ENCODE measurements around the gene CADPS.
A peak's percentile ranks its signal among the peaks of the same experiment; 100 is the strongest.

The CADPS gene

DNA sequence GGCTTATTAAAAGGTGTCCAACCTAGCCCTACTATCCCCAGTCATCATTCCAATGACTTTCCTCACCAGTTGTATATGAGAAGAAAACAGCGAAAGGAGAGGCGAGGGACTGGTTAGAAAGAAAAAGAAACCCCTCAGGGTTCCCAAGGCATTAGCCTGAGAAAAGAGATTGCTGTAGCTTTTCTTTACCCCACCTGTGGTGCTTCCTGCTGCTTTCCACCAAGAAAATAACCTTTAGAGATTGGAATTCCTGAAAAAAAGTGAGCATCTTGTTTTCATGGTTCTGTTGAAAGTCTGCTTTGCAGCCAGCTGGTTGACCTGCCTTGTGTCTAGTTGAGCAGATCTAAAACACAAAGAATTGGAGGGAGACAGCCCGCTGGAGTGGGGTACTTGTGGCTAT lies 196.4 kb downstream of the CADPS start:
- DNase-seq = no peak

DNA sequence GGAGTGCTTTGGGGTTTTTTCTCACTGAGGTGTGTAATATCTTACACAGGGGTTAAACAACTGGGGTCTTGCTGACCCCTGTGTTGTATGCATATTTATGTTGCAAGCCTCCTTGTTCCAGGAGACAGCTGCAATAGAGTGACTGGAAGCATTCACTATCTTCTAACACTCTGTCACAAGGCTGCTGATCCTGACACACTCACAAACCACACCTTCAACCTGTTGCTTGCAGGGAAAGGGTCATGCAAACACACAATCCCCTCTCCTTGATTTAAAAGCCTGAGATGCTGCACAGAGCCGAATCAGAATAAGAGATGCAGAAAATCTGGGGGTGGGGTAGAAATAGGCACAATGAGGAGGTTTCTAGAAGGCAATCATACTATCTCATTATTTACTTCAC lies 197.3 kb downstream of the CADPS start:
- DNase-seq = no peak

DNA sequence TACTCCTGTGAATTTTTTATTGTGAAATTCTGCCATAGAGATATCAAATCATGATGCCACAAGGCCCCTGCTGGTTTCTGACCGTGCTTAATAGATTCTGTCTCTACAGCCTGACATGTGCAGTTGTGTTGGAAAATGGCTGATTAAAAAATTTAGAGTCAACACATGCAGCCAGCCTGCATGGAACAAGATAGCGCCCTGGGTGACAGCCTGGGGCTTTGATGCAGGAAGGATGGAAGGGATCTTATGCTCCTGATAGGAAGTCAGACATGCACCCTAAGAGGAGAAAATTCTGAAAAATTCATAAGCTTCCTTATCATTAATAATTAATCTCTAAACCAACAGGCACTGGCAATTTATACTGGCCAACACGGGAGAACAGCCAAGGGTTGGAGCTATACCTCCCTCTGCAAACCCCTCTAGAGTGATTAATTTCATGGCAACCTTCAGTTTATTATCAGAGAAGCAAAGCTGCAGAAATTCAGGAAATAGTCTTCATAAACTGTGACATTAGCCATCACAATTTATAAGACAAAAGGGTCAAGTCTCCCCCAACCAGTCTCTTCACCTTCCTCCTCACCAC lies 198.4 kb downstream of the CADPS start:
- no peak for DNase-seq

DNA sequence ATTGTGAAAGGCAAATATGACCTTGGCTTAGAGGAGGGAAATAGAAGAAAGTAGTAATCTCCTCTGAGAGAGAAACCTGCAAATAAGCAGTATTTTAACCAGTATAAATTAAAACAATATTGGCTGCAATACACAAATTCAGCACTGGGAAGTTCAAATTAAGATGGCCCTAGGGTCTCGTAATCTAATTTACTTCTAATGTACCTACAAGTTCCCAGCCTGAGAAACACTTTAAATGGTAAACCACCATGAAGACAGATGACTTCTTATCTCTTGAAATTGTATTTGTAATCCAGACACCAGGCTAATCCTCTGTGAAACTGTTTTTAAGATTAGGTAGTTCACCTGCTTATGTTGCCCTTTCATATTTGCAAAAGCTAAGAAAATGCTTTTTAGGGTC lies 199.7 kb downstream of the CADPS start:
- DNase-seq = no peak

DNA sequence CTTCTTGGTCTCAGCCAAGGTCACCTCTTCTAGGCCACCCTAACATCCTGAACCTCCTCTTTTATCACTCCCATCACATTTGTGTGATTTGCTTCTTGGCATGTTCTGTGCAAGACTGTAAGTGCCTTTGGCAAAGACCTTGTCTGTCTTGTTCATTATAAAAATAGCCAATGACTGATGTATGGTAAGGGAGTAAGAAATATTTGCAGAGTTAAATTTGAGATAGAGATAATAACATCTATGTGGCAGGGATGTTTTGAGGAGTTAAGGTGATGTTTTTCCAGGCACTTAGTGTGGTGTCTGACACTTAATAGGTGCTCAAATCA lies 202.3 kb downstream of the CADPS start:
- DNase-seq = no peak

DNA sequence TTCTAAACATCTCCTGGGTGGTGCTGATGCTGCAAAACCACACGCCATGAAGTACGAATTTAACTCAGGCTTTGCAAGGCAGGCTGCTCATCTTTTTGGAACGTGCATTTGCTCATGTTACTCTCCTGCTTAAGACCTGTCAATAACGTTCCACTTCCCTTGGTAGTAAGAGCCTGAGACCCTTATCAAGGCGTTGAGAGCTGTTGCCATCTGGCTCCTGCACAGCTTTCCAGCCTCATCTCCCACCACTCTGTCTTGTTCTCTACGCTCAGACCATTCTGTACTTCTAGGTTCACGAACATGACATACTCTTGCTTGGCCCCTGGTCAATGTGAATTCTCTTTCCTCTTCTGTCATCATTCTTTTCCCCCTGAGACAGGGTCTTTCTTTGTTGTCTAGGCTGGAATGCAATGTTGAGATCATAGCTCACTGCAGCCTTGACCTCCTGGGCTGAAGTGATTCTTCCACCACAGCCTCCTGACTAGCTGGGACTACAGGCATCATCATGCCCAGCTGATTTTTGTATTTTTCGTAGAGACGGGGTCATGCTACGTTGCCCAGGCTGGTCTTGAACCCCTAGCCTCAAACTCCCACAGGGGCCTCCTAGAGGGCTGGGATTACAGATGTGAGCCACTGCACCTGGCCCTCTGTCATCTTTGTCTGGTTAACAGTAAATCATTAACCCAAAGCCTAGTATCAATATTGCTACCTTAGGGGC lies 202.8 kb downstream of the CADPS start:
- no peak for DNase-seq

GRCh38 chr3:62670351-62670750 lies 204.9 kb downstream of the CADPS start:
- DNase-seq = no peak

DNA sequence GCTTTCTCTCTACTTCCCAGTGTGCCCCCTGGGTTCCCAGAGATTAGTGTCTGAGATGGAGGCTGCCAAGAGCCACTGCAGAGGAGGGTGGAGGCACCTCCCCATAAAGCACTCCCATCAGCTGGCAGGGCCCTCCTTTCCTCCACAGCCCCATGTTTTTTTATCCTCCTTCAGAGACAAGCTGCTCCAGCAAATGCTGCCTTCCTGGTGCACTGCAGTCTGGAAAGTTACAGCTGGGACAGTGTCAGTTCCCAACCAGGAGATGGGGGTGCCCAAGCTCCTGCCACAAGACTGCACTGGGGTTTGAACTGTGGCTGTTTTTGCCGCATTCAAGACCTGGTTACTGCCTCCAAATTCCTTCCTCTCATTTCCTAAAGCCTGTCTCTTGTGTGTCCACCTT lies 206.1 kb downstream of the CADPS start:
- DNase-seq = no peak

DNA sequence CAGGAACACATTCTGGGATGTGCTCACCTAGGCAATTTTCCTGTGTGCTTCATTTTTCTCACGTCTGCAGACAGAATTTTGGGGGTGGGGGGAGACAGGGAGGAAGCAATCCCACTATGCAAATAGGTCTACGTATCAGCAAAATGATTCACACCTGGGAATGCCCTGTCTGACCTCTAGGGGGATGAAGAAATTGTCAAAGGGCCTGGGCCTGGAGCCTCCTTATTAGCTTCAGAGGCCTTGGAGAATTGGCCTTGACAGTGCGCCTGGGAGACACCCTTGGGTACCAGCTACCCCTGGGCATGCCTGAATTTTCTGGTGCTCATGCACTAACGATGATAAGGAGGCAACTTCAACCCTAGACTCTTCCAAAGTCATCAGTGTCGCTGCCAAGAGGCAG lies 207.5 kb downstream of the CADPS start:
- no peak for DNase-seq

DNA sequence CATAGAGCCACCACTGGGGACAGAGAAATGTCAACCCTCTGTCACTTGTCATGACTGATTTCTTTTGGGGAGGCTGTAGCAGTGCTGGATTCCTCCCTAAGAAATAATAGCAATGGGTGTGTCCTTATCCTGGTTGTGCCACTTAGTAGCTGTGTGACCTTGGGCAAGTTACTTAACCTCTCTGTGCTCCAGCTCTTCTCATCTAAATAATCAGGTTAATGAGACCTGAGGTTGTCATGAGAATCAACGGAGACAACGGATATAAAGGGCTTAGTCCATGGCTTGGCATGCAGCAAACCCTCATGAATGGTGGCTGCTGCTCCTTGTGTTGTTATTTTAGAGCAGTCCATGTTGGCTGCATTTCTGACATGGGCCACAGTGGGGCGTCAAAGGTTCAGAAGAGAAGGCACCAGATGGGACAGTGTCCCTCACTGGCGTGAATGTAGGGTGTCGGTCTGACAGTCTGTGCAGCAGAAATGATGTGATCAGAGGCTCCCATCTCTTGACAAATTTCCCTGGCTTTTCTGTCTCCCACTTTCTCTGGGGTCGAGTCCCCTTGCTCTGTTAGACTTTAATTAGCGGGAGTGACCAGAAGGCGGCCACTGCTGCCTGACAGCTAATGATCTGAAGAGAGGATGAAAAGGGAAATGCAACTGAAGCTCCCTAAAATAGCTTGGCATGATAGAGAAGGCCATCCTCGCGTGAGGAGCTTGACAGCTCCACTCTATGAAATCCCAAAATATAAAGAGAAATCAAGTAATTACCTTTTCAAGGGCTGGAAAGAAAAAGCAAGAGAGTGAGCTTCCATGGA lies 209.4 kb downstream of the CADPS start:
- peak; percentile 7 for DNase-seq

GRCh38 chr3:62662677-62663076 lies 212.5 kb downstream of the CADPS start:
- no peak for DNase-seq

GRCh38 chr3:62659660-62660059 lies 215.6 kb downstream of the CADPS start:
- no peak for DNase-seq

GRCh38 chr3:62655691-62656063 lies 219.5 kb downstream of the CADPS start:
- DNase-seq = no peak

DNA sequence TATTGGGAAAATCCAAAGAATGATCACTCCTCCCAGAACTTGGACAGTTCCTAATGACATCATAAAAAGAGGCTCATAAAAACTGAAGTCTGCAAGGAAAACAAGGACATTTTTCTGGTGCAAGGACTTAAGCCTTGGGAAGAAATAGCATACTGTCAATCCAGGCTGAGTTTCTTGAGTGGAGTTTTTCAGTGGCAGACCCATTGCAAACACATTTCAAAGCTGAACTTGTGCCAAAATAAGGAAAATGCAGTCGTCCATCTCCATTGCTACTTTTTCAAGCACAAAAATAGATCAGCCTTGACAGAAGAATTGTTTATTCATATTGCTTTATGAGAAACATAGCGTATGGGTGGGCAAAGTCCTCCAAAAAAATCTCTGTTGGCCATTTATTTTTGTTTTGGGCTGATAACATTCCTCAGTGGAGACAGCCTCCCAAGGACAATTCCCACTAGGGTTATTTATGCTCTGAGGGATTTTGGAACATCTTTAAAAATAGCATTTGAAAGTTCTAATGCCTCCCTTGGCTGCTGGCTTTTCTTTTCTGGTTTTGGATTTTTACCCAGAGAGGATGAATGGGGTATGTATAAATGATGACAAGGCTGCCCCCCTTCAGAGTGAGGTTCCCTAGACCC lies 220.0 kb downstream of the CADPS start:
- DNase-seq = no peak

DNA sequence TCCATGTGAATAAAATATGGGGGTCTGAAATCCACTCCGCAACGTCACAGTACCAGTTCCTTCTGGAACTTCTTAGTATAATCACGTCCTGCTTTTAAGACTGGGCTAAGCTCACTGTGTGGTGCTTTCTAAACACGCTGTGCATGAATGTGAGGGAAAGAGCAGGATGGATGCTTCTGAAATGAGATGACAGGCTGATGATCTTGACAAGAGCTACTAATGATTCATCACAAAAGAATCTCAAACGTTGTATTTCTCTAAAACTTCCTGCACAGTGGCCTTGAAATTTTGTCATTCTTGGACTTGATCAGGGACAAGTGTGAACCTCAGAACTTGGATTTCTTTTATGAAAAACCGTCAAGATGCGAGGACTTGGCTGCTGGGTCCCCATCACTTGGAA lies 221.4 kb downstream of the CADPS start:
- no peak for DNase-seq

GRCh38 chr3:62647711-62648110 lies 227.5 kb downstream of the CADPS start:
- DNase-seq = no peak

GRCh38 chr3:62644493-62644892 lies 230.7 kb downstream of the CADPS start:
- DNase-seq = no peak

- DNase-seq = no peak
Measured at GRCh38 chr3:62638316-62638715, 236.9 kb downstream of the CADPS start.

DNA sequence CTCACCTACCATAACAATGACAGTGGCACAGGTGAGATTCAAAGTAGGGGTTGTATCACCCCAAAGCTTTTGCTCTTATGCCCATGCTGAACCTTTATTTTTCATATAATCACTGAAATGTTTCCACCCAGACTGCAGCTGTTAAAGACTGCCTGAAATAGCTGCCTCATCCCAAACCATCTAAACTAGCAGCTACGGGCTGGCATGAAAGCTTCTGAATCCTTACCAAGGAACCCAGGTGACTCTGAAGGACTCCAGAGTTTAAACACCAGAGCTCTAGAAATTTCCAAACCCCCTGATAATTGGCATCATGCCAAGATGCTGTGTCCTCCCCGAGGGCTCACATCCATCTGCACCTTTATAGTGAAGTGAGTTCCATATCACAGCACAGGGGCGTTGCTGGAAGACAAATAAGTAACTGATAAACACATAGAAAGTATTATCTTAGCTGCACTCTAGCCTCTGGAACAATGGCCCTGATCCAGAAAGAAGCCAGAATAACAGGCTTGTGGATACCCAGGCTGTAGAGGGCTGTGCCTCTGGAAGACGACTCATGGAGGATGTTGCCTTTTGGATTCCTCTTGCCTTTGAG lies 238.9 kb downstream of the CADPS start:
- DNase-seq = no peak

GRCh38 chr3:62632510-62633294 lies 242.5 kb downstream of the CADPS start:
- no peak for DNase-seq

DNA sequence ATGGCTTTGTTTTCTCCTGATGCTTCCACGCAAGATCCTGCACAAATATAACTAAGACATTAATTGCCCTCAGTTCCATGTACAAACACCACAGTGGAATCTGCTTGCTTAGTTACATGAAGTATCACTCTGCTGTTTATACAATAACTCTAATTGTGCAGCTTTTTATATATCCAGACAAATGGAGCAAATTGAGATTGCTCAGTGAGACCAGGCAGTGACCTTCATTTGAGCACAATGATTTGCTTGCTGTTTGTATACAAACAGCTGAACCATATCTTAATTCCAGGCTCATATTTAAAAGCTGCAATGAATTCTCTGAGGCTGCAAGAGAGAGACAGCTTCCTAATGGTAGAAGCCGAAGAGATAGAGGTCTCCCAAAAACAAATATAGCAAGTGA lies 243.7 kb downstream of the CADPS start:
- no peak for DNase-seq

DNA sequence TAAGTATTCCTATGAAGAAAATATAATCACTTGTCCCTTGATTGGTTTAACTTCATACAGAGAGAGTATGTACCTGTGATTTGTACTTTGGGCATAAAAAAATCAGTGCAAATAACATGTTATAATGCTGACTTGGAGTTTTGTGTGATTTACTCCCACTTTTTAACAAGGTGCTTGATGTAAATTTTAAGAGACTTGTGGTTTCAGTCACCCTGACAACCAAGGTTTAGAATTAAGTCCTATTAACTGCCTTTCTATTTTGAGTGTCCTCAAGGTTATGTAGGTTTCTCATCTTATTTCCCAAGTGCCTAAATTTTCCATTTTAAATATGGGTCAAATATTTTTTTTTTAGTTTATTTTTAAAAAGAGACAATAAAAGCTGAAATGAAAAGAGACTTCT lies 244.6 kb downstream of the CADPS start:
- no peak for DNase-seq

- no peak for DNase-seq
Measured at GRCh38 chr3:62625268-62625667, 249.9 kb downstream of the CADPS start.

Data from DMS153 (cell line).